ENCODE data around the gene GGA2.

- TF ChIP-seq, protein P1, sequence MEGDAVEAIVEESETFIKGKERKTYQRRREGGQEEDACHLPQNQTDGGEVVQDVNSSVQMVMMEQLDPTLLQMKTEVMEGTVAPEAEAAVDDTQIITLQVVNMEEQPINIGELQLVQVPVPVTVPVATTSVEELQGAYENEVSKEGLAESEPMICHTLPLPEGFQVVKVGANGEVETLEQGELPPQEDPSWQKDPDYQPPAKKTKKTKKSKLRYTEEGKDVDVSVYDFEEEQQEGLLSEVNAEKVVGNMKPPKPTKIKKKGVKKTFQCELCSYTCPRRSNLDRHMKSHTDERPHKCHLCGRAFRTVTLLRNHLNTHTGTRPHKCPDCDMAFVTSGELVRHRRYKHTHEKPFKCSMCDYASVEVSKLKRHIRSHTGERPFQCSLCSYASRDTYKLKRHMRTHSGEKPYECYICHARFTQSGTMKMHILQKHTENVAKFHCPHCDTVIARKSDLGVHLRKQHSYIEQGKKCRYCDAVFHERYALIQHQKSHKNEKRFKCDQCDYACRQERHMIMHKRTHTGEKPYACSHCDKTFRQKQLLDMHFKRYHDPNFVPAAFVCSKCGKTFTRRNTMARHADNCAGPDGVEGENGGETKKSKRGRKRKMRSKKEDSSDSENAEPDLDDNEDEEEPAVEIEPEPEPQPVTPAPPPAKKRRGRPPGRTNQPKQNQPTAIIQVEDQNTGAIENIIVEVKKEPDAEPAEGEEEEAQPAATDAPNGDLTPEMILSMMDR (conservative IDR thresholded peaks at IDR 0.05; ENCODE audit: low read depth, low read length), result no peak
- TF ChIP-seq EZH2 (IDR thresholded peaks at IDR 0.05; ENCODE audit: low read length, unreplicated experiment), result no peak
- TF ChIP-seq EZH2phosphoT487 (IDR thresholded peaks at IDR 0.05; ENCODE audit: borderline replicate concordance, low read length), result no peak
These were observed 18.5 kb upstream of the GGA2 start for GRCh38 chr16:23528644-23529310.
